ENCODE data around the gene SRPK2.

- TF ChIP-seq CHD4 (IDR thresholded peaks at IDR 0.05; ENCODE audit: borderline replicate concordance, low read length) = no peak
- TF ChIP-seq CBX5 (CRISPR knock-in tag; IDR thresholded peaks at IDR 0.05; ENCODE audit: borderline replicate concordance) = no peak
- no peak for TF ChIP-seq EZH2 (conservative IDR thresholded peaks at IDR 0.05; ENCODE audit: low read depth, low read length)
- TF ChIP-seq, protein P1, sequence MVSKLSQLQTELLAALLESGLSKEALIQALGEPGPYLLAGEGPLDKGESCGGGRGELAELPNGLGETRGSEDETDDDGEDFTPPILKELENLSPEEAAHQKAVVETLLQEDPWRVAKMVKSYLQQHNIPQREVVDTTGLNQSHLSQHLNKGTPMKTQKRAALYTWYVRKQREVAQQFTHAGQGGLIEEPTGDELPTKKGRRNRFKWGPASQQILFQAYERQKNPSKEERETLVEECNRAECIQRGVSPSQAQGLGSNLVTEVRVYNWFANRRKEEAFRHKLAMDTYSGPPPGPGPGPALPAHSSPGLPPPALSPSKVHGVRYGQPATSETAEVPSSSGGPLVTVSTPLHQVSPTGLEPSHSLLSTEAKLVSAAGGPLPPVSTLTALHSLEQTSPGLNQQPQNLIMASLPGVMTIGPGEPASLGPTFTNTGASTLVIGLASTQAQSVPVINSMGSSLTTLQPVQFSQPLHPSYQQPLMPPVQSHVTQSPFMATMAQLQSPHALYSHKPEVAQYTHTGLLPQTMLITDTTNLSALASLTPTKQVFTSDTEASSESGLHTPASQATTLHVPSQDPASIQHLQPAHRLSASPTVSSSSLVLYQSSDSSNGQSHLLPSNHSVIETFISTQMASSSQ (IDR thresholded peaks at IDR 0.05; ENCODE audit: low read depth) = no peak
- TF ChIP-seq, protein P1 (CRISPR knock-in tag; IDR thresholded peaks at IDR 0.05; ENCODE audit: borderline replicate concordance) = no peak
- no peak for TF ChIP-seq ZNF138 (CRISPR knock-in tag; IDR thresholded peaks at IDR 0.05; ENCODE audit: low read depth)
- TF ChIP-seq ZNF766 (CRISPR knock-in tag; IDR thresholded peaks at IDR 0.05; ENCODE audit: borderline replicate concordance) = no peak
- TF ChIP-seq TRIM24 (CRISPR knock-in tag; IDR thresholded peaks at IDR 0.05) = no peak
- no peak for TF ChIP-seq JARID2 (CRISPR knock-in tag; IDR thresholded peaks at IDR 0.05; ENCODE audit: insufficient replicate concordance)
- no peak for TF ChIP-seq PREB (CRISPR knock-in tag; IDR thresholded peaks at IDR 0.05)
- no peak for TF ChIP-seq NR3C1 (CRISPR knock-in tag; IDR thresholded peaks at IDR 0.05)
- no peak for TF ChIP-seq IRF2 (CRISPR knock-in tag; IDR thresholded peaks at IDR 0.05)
- TF ChIP-seq, protein P2, sequence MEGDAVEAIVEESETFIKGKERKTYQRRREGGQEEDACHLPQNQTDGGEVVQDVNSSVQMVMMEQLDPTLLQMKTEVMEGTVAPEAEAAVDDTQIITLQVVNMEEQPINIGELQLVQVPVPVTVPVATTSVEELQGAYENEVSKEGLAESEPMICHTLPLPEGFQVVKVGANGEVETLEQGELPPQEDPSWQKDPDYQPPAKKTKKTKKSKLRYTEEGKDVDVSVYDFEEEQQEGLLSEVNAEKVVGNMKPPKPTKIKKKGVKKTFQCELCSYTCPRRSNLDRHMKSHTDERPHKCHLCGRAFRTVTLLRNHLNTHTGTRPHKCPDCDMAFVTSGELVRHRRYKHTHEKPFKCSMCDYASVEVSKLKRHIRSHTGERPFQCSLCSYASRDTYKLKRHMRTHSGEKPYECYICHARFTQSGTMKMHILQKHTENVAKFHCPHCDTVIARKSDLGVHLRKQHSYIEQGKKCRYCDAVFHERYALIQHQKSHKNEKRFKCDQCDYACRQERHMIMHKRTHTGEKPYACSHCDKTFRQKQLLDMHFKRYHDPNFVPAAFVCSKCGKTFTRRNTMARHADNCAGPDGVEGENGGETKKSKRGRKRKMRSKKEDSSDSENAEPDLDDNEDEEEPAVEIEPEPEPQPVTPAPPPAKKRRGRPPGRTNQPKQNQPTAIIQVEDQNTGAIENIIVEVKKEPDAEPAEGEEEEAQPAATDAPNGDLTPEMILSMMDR (CRISPR knock-in tag; IDR thresholded peaks at IDR 0.05) = no peak
- no peak for TF ChIP-seq MNT (IDR thresholded peaks at IDR 0.05)
- no peak for TF ChIP-seq HMGA1 (CRISPR knock-in tag; conservative IDR thresholded peaks at IDR 0.05)
These were observed 35.6 kb downstream of the SRPK2 start for GRCh38 chr7:105352901-105353668.

Data from HepG2 (cell line).